ENCODE measurements around the gene TLL2. TPM values are rescaled to one million over a fixed set of nuclear protein-coding genes. Genes with fewer than 3 reads are reported as not detected.

The TLL2 gene
- 1.2 to 1.9 TPM (median 1.5 TPM) in 3 replicates for total RNA-seq
- long read RNA-seq, partial matches to known transcripts: 1 of 2 reads
- long read RNA-seq, other reads (novel, unspliced or antisense): 1 of 2 reads

DNA sequence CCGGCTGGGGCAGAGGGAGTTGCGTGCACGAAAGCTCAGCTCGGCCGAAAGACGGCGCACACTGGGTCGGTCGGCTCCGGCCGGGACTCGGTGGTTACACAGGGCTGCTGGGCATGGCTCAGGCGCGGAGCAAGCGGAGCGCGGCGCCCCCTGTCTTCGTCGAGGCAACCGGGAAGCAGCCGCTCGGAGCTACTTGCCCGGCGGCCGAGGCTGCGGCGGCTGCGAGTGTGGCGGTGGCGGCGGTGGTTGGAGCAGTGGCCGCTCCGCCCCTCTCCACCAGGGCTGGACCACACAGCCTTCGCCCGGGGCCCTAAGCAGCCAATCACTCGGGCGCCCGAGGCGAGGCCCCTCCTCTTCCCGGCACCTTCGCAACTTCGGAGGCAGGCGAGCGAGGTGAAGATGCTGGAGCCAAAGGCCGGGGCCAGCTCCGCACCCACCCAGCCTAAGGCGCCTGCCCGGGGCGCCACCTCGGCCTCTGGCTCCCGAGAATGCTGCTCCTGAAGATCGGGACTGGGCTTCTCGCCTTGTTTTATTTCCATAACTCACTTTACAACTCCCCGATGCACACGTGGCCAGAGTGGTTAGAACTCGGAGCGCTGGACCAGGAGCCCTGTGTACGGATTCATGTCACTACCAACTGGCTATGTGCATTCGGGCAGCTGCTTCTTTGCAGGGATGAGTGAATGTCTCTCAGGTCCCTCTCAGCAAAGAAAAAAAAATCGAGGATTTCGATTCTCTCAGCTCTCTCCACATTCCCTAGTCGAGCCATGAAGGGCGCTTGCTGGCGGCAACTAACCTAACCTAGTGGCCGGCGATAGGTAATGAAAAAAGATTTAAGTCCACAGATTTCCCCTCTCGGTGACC lies at the start of gene TLL2:
Gene TLL2 (minus strand): TSS at position 229 of the 864 bp plus-strand sequence. CDS start 241 bp downstream, outside the sequence.
- Mint-ChIP-seq H3K9me3 (ENCODE audit: low read depth) (no peaks in the 10 kb centered on the region), H3K27ac (ENCODE audit: unreplicated experiment) (peak within 1 kb of the TSS; percentile 70), H3K4me1 (ENCODE audit: low read depth) (peaks cover 34% of the 10 kb centered on the region), H3K4me3 (ENCODE audit: unreplicated experiment) (peak within 1 kb of the TSS; percentile 84), H3K27me3 (ENCODE audit: low read depth) (no peaks in the 10 kb centered on the region), H3K36me3 (ENCODE audit: low read depth) (peaks cover 2% of the 10 kb centered on the region)
- no peak for DNase-seq (ENCODE audit: low spot score)
- TF ChIP-seq, protein P1, sequence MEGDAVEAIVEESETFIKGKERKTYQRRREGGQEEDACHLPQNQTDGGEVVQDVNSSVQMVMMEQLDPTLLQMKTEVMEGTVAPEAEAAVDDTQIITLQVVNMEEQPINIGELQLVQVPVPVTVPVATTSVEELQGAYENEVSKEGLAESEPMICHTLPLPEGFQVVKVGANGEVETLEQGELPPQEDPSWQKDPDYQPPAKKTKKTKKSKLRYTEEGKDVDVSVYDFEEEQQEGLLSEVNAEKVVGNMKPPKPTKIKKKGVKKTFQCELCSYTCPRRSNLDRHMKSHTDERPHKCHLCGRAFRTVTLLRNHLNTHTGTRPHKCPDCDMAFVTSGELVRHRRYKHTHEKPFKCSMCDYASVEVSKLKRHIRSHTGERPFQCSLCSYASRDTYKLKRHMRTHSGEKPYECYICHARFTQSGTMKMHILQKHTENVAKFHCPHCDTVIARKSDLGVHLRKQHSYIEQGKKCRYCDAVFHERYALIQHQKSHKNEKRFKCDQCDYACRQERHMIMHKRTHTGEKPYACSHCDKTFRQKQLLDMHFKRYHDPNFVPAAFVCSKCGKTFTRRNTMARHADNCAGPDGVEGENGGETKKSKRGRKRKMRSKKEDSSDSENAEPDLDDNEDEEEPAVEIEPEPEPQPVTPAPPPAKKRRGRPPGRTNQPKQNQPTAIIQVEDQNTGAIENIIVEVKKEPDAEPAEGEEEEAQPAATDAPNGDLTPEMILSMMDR (IDR thresholded peaks at IDR 0.05): peak; percentile 85

DNA sequence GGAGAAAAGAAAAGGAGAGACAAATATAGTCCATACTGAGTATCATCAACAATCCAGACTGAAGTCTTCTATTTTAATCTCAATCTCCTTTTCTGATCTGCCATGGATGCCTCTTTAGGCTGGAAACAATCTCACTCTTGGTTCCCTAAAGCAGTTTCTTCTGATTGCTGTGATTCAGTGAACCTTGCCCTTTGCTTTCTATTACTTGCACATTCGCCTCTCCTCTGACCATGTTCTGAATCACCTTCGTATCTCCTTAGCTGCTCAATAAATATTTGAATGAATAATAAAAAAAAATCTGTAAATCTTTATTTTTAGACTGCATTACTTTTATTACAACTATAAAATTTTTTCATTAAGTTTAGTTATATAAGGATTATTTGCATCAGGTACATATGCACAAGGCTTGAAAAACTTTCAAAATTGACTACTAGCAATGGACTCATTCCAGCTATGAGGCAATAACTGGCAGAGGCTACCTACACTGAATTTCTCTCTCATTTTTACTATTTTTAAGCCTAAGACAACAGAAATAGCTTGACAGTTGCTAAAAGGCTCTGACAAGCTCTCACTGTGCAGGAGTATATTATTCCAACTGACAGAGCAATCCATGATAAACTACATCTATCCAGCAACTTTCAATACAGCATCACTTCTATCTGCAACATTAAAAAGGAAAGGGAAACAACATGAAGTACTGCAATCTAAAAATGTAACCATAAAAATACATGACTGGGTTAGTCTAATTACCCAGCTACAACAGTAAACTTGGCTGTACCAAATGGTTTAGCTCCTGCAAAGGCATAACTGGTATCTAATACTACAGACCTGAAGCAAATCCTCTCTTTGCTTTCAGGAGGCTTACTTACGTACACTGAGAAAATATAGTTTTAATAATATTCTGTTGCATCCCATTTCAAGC lies 47.5 kb upstream of the TLL2 start:
- DNase-seq (ENCODE audit: low spot score): no peak
- no peak overlapping the region for H3K4me3 Mint-ChIP-seq (ENCODE audit: unreplicated experiment)
- no peaks in the 10 kb centered on the region for H3K27me3 Mint-ChIP-seq (ENCODE audit: low read depth)

DNA sequence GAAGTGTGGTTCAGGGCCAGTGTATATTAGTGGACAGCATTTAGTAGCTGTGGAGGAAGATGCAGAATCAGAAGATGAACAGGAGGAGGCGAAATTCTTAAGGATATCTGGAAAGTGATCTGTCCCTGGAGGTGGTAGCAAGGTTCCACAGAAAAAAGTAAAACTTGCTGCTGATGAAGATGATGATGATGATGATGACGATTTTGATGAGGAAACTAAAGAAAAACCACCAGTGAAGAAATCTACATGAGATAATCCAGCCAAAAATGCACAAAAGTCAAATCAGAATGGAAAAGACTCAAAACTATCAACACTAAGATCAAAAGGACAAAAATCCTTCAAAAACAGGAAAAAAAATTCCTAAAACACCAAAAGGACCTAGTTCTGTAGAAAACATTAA lies 46.8 kb upstream of the TLL2 start:
- H3K4me1 Mint-ChIP-seq (ENCODE audit: low read depth): peaks cover 4% of the 10 kb centered on the region
- no peaks in the 10 kb centered on the region for H3K9me3 Mint-ChIP-seq (ENCODE audit: low read depth)
- peaks cover 23% of the 10 kb centered on the region for H3K36me3 Mint-ChIP-seq (ENCODE audit: low read depth)
- H3K27ac Mint-ChIP-seq (ENCODE audit: unreplicated experiment): no peak overlapping the region
- TF ChIP-seq, protein P1 (IDR thresholded peaks at IDR 0.05): no peak
- no peak for DNase-seq (ENCODE audit: low spot score)
- no peak overlapping the region for H3K4me3 Mint-ChIP-seq (ENCODE audit: unreplicated experiment)
- H3K27me3 Mint-ChIP-seq (ENCODE audit: low read depth): no peaks in the 10 kb centered on the region

More for the DNA sequence above, 47.5 kb upstream of the TLL2 start:
- Mint-ChIP-seq H3K27ac (ENCODE audit: unreplicated experiment) (peak overlapping the region; percentile 34), H3K36me3 (ENCODE audit: low read depth) (peaks cover 23% of the 10 kb centered on the region), H3K4me1 (ENCODE audit: low read depth) (peaks cover 10% of the 10 kb centered on the region), H3K9me3 (ENCODE audit: low read depth) (no peaks in the 10 kb centered on the region)
- TF ChIP-seq, protein P1 (IDR thresholded peaks at IDR 0.05): no peak

DNA sequence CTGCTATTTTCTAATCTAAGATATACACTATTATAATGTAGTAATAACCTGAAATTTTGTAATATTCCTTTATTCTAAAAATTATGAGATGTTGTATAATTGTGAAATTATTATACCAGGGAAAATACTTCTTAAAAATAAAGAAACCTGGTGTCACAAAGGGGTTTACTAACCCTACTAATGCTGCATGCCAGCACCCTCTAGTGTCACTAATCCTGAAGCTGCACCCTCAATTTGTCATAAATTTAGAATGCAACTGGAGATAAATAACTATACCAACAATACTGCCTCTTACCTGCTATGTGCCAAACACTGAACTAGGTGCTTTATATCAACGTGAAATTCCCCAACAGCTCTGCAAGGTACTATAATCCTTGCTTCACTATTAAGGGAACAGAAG lies 42.3 kb upstream of the TLL2 start:
- Mint-ChIP-seq H3K27ac (ENCODE audit: unreplicated experiment) (no peak overlapping the region), H3K36me3 (ENCODE audit: low read depth) (peaks cover 16% of the 10 kb centered on the region)
- no peak for DNase-seq (ENCODE audit: low spot score)

More for the DNA sequence above, 42.3 kb upstream of the TLL2 start:
- TF ChIP-seq, protein P1 (IDR thresholded peaks at IDR 0.05): peak; percentile 79
- no peak overlapping the region for H3K4me3 Mint-ChIP-seq (ENCODE audit: unreplicated experiment)
- H3K4me1 Mint-ChIP-seq (ENCODE audit: low read depth): no peaks in the 10 kb centered on the region
- H3K9me3 Mint-ChIP-seq (ENCODE audit: low read depth): no peaks in the 10 kb centered on the region
- no peaks in the 10 kb centered on the region for H3K27me3 Mint-ChIP-seq (ENCODE audit: low read depth)
